Stimulated activated CD4-positive, alpha-beta T cell treated with anti-CD3 and anti-CD28 coated beads, Interleukin-1b, Interleukin-23, amount 100 ng/mL, for 48 hours (primary cell): Measurements from ENCODE around the gene EEF1A2.

Experiments used
- DNase-seq: peaks from one replicate; pipeline ENCODE4 v3.0.0-alpha.2; 2020

Gene EEF1A2

DNA sequence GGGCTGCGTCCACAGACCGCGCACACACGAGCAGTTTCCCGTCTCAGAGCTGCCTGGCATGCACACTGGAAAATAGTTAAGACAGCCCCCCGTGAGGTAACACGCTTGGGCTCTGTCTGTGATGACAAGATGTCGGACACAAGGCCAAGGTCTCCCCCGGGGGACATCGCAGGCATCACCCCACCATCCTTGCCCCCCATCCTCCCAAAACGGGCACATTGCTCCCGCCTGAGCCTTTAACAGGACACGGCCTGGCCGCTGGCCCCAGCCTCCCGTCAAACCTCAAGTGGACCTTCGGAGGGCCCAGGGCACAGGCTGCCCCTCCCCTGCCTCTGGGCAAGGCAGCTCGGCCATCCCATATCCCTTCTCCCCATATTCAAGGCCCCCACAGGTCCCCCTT, 32.0 kb downstream of the EEF1A2 start:
- no peak for DNase-seq

GRCh38 chr20:63466250-63466825, 32.5 kb downstream of the EEF1A2 start:
- DNase-seq = no peak

DNA sequence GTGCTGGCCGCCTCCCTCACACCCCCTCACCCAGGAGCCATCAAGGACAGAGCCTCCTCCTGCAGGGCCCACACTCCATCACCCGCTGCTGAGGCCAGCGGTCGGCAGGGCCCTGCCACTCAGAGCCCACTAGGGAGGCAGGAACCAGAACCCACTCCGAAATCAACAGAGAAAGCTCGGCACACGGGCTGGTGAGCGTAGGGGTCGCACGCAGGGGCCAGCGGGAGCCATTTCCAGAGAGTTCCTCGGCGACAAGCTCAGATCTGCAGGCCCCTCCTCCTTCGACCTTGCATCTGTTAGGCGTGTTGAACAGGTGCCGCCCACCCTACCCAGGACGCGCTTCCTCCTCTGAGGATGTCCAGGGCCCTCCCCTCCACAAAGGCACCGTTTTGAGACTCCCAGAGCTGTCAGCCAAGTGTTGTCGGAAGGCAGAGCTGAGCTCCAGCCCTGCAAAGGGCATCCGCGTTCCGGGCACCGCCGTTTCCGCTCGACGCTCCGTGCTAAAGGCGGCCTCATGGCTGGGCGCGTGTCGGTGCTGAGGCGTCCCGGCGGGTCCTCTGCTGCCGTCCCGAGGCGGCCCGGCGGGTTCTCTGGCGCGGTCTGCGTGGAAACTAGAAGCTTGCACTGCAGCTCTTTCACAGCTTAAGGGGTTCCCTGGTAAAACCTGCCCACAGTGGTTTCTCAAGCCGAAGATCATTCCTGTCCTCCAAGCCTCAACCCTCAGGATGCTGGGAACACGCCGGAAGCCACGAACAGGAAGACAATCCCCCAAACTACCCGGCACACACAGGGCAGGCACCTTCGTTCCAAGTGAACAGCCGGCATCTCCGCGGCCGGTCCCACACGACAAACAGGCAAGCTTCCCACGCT, 33.3 kb downstream of the EEF1A2 start:
- no peak for DNase-seq

GRCh38 chr20:63464289-63464635, 34.6 kb downstream of the EEF1A2 start:
- no peak for DNase-seq

DNA sequence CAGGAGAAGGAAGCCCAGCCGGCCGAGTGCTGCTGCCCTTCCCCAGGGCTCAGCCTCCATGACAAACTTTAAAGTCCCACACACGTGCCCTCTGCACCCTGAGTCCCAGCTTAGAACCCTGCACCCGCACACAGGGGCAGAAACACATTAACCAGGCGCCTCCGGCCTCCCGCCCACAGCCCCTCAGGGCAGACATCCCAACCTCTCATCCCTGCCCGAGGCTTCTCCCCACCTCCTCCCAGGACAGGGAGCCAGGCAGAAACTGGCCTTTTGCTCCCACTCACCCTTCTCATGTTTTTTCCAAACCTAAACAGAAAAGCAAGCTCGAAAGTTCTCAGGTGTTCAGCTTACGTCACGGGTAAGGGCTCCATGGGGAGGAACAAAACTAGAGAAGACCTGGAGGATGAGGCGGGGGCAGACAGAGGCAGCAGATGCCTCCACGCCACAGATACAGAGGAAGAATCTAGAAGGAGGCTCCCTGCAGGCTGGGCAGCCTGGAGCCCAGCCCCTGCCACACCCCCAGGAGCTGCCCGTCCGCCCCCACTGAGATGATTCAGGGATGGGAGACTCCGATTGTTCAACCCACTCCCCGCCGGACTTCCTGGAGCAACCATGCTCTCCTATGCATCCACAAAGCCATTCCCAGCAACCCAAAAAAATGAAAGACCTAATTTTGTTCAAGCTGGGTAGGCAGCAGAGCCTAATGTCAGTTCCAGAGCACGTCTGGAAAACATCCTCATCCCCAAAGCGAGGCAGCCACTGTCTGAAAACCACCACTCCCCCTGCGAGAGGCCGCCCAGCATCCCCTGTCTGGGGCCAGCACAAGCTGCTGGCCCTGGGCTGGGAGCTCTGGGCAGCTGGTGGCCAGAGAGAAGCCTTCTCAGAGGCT, 35.2 kb downstream of the EEF1A2 start:
- DNase-seq = no peak

DNA sequence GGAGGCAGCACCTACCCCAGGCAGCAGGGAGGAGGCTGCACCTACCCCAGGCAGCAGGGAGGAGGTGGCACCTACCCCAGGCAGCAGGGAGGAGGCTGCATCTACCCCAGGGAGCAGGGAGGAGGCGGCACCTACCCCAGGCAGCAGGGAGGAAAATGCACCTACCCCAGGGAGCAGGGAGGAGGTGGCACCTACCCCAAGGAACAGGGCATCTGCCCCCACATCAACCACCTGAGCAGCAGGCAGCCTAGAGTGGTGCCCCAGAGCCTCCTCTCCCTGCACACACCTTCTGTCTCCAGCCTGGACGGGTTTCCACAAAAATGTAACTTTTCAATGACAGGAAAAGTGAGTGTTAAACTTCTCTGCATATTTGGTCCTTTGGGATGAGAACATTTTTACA, 36.6 kb downstream of the EEF1A2 start:
- no peak for DNase-seq

DNA sequence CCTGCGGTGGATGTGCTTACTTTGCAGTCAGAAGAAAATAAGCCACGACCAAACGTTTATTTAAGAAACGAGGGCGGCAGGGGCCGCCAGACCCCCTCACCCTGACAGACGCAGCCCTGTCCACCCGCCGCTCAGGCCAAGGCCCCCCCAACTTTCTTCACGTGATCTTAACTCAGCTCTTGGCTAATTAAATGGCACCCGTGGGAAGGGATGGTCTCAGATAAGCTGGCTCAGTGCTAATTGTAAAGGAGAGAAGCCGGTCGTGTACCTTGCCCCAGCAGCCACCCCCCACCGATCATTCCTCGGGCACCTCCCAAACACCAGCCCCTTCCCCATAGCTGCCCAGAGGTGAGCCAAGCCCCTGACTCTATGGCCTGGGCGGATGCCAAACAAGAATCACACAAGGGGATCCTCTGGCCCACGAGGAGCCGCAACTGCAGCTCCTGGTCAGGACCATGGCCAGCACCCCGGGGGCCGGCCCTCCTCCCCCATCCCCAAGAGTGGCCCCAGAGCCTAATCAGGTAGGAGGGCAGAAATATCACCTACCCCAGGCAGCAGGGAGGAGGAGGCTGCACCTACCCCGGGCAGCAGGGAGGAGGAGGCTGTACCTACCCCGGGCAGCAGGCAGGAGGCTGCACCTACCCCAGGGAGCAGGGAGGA, 37.6 kb downstream of the EEF1A2 start:
- no peak for DNase-seq

GRCh38 chr20:63459070-63459380, 39.9 kb downstream of the EEF1A2 start:
- no peak for DNase-seq

DNA sequence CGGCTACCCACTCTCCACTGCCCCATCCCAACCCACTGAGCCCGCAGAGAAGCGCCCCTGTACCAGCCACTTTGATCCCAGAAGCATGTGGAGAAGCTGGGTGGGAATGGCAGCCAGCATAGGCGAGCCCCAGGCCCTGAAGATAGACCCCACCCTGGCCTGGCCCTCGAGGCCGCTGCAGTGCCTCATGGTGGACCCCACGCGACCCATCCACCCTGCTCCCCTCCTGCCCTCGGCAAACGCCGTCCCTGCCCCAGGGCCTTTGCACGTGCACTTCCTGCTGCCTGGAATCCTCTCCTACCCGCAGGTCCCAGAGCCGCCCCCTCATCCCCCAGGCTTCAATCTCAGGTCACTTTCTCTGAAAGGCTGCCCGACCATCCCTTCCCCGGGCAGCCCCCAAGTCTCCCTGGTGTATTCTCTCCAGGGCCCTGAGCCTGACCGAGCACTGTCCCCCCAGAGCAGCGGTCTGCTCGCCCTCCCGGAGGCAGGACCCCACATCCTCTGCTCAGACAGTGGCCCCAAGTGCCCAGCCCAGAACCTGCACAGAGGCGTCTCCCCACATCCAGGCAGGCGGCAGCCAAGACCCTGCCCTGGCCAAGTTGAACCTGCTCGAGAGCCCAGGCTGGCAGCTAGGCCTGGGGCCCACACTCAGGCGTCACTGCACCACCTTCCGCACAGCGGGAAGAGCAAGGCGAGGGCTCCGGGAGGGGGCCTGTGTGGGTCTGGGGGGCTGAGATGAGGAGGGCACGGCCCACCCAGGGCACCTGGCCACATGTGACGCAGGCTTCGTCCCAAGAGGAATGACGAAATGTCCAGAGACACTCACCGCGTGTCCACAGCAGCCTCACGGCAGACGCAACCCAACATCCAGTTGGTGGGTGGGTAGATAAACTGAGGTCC, 40.5 kb downstream of the EEF1A2 start:
- DNase-seq = no peak

GRCh38 chr20:63457737-63458136, 41.1 kb downstream of the EEF1A2 start:
- no peak for DNase-seq

GRCh38 chr20:63456429-63457284, 42.2 kb downstream of the EEF1A2 start:
- no peak for DNase-seq

GRCh38 chr20:63455568-63455859, 43.4 kb downstream of the EEF1A2 start:
- DNase-seq = no peak

DNA sequence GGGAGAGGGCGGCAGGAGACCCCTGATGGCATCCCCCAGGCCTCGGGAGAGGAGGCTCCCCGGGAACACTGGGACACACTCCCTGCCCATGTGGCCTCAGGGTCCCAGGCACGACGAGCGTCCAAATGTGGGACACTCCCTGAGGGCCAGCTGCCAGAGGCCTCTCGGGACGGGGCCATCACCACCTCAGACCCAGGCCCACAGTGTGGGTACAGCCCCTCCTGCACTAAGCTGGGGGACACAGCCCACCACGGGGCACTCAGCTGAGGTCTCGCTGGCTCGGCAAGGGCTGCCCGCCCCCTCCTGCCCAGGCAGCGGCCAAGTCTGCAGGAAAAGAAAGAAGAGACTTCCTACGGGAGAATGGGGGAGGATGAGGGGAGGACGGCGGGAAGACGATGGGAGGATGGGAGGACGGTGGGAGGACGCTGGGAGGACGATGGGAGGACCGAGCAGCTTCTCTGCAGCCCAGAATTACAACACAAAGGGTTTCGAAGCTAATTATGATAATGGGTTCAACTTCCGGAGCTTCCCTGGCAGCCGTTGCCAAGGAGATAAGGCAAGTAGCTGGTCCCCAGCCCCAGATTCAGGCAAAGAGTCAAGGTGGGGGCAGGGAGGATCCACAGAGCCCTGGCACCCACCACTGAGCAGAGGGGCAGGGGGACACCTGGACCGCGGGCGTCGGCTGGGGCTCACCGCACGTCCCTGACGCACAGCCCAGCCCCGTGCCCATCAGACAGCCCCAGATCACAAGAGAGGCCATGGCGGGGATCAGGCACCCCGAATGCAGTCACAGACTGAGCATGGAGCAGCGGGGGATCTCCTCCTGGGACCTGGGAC, 43.9 kb downstream of the EEF1A2 start:
- DNase-seq = no peak

- DNase-seq = no peak
These were observed 45.9 kb downstream of the EEF1A2 start for GRCh38 chr20:63452821-63453523.

DNA sequence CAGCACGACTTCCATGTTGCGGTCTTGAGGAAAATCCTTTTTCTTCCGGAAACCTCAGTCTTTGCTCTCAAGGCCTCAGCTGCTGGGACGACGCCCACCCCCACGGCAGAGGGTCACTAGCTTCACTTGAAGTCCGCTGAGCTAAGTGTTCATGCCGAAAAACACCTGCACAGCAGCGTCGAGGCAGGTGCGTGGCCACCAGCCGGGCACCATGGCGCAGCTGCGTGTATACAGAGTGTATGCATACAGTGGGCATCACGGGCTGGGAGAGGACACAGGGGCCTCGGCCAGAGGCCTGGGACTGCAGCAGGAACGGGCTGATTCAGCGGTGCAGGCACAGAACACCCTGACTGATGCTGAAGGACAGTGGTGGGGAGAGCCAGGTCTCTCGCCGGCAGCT, 46.5 kb downstream of the EEF1A2 start:
- DNase-seq = no peak

DNA sequence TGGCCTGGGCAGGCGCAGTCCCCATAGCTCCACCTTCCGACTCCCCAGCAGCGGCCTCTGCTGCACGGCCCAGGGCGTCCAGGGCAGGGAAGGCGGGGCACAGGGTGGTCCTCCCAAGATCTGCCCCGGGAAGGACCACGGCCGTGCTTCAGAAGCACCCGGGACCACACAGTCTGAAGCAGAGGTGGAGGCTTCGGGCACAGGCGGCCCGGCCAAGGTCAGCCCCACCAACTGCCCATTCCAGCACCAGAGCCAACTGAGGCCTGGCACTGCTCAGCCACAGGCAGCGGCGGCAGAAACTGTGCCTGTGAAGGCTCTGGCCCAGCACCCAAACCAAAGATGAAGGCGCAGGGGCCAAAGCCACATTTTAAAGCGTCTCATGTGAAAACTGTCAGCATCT, 47.1 kb downstream of the EEF1A2 start:
- DNase-seq = no peak

GRCh38 chr20:63449796-63450730, 48.8 kb downstream of the EEF1A2 start:
- DNase-seq = no peak

- DNase-seq = no peak
These were observed 49.9 kb downstream of the EEF1A2 start for GRCh38 chr20:63449025-63449424.

- DNase-seq = no peak
These were observed 50.9 kb downstream of the EEF1A2 start for GRCh38 chr20:63448031-63448430.
